ENCODE measurements around the gene ST13.
"Not testable (repeated sequence)": the region's sequence is repeated elsewhere in the genome, so short reads cannot be mapped to it uniquely, and the experiment has no call there.

ST13 gene

GRCh38 chr22:40781749-40782148, 74.7 kb downstream of the ST13 start:
- not testable (repeated sequence) for DNase-seq (ENCODE audit: low read depth)

Measured in stimulated activated CD4-positive, alpha-beta T cell treated with anti-CD3 and anti-CD28 coated beads, Interleukin-2, amount 100 ng/mL, for 4 hours (primary cell).